ENCODE data around the gene LRRK1. TPM values are rescaled to one million over a fixed set of nuclear protein-coding genes. Genes with fewer than 3 reads are reported as not detected.
A peak's percentile ranks its signal among the peaks of the same experiment; 100 is the strongest.

Gene LRRK1
- total RNA-seq, 1 donor from 2014 or later, result 105 TPM

DNA sequence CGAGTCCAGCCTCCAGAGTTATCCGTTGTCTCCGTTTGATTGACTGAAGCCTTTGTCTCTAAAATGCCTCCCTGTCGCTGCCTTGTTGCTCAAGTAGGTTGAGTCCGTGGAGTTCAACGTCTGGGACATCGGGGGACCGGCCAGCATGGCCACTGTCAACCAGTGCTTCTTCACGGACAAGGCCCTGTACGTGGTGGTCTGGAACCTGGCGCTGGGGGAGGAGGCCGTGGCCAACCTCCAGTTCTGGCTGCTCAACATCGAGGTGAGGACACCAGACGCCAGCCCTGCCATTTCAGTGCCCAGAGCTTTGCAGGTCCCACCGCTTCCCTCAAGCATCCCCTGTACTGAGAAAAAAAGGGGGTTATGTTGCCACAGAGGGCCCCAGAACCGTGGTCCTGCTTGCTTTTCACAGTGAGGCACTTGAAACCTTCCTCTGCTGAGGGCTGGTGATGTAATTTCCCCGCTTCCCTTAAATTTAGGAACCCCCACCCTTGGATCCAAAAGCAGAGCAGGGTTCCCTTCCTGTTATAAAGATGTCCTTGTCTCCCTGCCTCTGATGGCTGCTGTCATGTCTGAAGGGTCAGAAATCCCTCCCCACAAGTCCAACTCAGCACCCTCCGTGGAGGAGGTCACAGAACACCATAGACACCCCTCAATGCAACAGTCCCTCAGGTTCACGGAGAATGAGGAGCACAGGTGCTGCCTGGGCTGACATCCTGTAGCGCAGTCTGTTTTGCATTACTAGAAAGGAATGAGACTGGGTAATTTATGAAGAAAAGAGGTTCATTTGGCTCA, 105.7 kb downstream of the LRRK1 start:
- DNase-seq (ENCODE audit: low spot score in 2 of 2), result peak in 1 of 2 donors; percentile 54
- Histone ChIP-seq H3K36me3 (peaks cover 15 to 42% of the 10 kb centered on the region in 2 donors), H3K27me3 (no peaks in the 10 kb centered on the region), H3K27ac (peak overlapping the region in 1 of 2 donors; percentile 21), H3K9me3 (no peaks in the 10 kb centered on the region), H3K4me1 (no peaks in the 10 kb centered on the region), H3K4me3 (no peak overlapping the region)
- intact Hi-C loops (cut with DNase I), result no loop called here
- TF ChIP-seq, protein P1, sequence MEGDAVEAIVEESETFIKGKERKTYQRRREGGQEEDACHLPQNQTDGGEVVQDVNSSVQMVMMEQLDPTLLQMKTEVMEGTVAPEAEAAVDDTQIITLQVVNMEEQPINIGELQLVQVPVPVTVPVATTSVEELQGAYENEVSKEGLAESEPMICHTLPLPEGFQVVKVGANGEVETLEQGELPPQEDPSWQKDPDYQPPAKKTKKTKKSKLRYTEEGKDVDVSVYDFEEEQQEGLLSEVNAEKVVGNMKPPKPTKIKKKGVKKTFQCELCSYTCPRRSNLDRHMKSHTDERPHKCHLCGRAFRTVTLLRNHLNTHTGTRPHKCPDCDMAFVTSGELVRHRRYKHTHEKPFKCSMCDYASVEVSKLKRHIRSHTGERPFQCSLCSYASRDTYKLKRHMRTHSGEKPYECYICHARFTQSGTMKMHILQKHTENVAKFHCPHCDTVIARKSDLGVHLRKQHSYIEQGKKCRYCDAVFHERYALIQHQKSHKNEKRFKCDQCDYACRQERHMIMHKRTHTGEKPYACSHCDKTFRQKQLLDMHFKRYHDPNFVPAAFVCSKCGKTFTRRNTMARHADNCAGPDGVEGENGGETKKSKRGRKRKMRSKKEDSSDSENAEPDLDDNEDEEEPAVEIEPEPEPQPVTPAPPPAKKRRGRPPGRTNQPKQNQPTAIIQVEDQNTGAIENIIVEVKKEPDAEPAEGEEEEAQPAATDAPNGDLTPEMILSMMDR (IDR thresholded peaks at IDR 0.05), result no peak

DNA sequence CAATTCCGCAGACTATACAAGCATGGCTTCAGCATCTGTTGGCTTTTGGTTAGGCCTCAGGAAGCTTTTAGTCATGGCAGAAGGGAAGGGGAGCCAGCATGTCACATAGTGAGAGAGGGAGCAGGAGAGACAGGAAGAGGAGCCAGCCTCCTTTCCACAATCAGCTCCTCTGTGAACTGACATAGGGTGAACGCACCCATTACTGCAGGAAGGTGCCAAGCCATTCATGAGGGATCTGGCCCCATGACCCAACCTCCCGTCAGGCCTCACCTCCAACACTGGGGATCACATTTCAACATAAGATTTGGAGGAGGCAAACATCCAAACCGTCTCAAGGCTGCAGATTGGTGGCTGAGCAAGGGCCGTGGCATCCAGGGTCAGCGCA, 106.3 kb downstream of the LRRK1 start:
- DNase-seq (ENCODE audit: low spot score in 2 of 2), result peak in 1 of 2 donors; percentile 42
- Histone ChIP-seq H3K4me3 (no peak overlapping the region), H3K9me3 (no peaks in the 10 kb centered on the region), H3K36me3 (peaks cover 15 to 47% of the 10 kb centered on the region in 2 donors), H3K27ac (no peak overlapping the region), H3K4me1 (no peaks in the 10 kb centered on the region), H3K27me3 (no peaks in the 10 kb centered on the region)
- intact Hi-C loops (cut with DNase I), result no loop called here
- TF ChIP-seq, protein P1 (IDR thresholded peaks at IDR 0.05), result no peak

DNA sequence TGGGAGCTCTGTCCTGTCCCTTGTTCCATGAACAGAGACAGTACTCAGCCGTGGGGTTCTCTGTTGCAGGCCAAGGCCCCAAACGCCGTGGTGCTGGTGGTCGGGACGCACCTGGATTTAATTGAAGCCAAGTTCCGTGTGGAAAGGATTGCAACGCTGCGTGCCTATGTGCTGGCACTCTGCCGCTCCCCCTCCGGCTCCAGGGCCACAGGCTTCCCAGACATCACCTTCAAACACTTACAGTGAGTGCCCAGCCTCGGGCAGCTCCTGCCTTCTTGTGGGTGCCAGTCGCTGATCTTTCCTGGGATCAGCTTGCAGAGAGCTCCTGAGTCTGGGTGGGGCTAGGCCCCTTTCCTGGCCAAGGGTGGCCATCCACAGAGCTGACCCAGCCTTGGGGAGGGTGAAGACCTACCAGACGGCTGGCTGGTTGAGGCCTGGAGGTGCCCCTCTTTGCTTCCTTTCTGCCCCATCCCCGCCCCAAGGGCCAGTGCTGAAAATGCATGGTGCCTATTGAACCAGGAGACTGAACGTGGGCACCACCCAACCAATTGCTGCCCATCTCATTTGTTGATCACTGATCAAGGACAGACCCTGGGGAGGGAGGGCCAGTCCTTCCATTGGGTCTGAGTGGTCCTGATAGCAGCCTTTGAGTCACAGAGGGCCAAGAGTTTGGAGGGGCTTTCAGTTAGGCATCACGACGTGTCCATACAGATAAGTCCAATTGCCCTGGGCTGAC, 106.9 kb downstream of the LRRK1 start:
- Histone ChIP-seq H3K36me3 (peaks cover 15 to 43% of the 10 kb centered on the region in 2 donors), H3K9me3 (no peaks in the 10 kb centered on the region), H3K27me3 (no peaks in the 10 kb centered on the region), H3K4me1 (no peaks in the 10 kb centered on the region), H3K4me3 (no peak overlapping the region), H3K27ac (no peak overlapping the region)
- intact Hi-C loops (cut with DNase I), result no loop called here
- TF ChIP-seq, protein P1 (IDR thresholded peaks at IDR 0.05), result no peak
- DNase-seq (ENCODE audit: low spot score in 2 of 2), result peak in 1 of 2 donors; percentile 52

DNA sequence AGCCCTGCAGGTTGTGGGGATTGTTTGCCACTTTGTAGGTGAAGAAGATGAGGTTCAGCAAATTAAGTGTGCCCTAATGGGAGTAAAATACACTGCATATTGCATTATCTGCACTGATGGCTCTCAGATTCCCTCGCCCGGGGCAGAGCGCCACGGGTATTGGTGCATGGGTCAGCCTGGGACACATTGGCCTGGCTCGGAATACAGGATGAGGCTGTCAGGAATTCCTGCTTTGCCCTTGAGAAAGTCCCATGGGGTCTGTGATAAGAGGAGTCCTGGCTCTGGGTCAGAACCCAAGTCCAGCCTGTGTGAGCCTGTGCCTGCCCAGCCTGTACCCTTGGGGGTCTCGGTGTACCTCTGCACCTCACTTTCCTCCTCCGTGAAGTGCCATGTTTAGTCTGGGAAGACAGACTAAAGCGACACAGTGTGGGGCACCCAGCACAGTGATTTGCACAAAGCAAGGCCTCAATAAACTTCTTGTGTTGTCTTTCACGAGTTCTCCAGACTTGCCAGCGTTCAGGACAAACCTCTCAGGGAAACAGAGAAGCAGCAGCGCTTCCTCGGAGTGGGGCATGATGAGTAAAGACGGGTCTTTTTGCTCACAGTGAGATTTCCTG, 107.6 kb downstream of the LRRK1 start:
- H3K9me3 ChIP-seq, result no peaks in the 10 kb centered on the region
- no peaks in the 10 kb centered on the region for H3K27me3 ChIP-seq
- intact Hi-C loops (cut with DNase I), result no loop called here
- TF ChIP-seq, protein P1 (IDR thresholded peaks at IDR 0.05), result no peak
- H3K4me1 ChIP-seq, result no peaks in the 10 kb centered on the region
- H3K4me3 ChIP-seq, result no peak overlapping the region
- DNase-seq (ENCODE audit: low spot score in 2 of 2), result peak in 1 of 2 donors; percentile 43
- peaks cover 13 to 39% of the 10 kb centered on the region in 2 donors for H3K36me3 ChIP-seq
- H3K27ac ChIP-seq, result no peak overlapping the region

DNA sequence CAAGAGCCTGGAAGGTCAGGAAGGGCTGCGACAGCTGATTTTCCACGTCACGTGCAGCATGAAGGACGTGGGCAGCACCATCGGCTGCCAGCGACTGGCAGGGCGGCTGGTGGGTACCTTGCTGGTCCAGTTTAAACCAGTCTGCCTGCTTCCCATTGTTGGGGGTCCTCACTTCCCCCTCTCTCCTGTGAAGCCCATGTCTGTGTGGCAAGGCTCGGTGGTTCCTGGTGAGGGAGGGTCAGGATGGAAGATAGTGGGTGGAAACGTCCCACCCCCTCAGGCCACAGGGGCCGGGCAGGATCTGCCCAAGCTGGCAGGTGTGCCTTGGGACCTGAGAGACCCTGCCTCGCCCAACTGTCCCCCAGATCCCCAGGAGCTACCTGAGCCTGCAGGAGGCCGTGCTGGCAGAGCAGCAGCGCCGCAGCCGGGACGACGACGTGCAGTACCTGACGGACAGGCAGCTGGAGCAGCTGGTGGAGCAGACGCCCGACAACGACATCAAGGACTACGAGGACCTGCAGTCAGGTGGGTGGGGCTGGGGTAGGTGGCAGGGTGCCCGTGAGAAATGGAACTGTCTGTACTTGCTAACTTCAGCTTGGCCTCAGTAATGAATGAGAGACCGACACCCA, 108.2 kb downstream of the LRRK1 start:
- Histone ChIP-seq H3K9me3 (no peaks in the 10 kb centered on the region), H3K36me3 (peaks cover 7 to 34% of the 10 kb centered on the region in 2 donors), H3K27me3 (no peaks in the 10 kb centered on the region), H3K4me3 (no peak overlapping the region), H3K4me1 (no peaks in the 10 kb centered on the region), H3K27ac (no peak overlapping the region)
- TF ChIP-seq, protein P1 (IDR thresholded peaks at IDR 0.05), result no peak
- peak in 1 of 2 donors; percentile 62 for DNase-seq (ENCODE audit: low spot score in 2 of 2)
- intact Hi-C loops (cut with DNase I), result no loop called here
